SH-SY5Y (cell line): ENCODE data around the gene TRRAP.

ENCODE experiments used
- GATA2 ChIP-seq: IDR thresholded peaks from 2 replicates; pipeline ENCODE4 v1.6.1; 2011; ENCODE audit warnings: mild to moderate bottlenecking, low read depth, low read length
- GATA3 ChIP-seq: IDR thresholded peaks from 2 replicates; pipeline ENCODE4 v1.6.1; 2011; ENCODE audit warnings: low read depth, mild to moderate bottlenecking, low read length, moderate library complexity

- TF ChIP-seq GATA3 (no peak), GATA2 (no peak)
Measured at GRCh38 chr7:99041526-99041925, 163.2 kb downstream of the TRRAP start.
